ENCODE results near the gene INO80E. TPM values are rescaled to one million over a fixed set of nuclear protein-coding genes. Genes with fewer than 3 reads are reported as not detected.

INO80E gene
- total and polyA plus RNA-seq, 4 donors, result 8.0 to 24.8 (median 17.2) TPM

DNA sequence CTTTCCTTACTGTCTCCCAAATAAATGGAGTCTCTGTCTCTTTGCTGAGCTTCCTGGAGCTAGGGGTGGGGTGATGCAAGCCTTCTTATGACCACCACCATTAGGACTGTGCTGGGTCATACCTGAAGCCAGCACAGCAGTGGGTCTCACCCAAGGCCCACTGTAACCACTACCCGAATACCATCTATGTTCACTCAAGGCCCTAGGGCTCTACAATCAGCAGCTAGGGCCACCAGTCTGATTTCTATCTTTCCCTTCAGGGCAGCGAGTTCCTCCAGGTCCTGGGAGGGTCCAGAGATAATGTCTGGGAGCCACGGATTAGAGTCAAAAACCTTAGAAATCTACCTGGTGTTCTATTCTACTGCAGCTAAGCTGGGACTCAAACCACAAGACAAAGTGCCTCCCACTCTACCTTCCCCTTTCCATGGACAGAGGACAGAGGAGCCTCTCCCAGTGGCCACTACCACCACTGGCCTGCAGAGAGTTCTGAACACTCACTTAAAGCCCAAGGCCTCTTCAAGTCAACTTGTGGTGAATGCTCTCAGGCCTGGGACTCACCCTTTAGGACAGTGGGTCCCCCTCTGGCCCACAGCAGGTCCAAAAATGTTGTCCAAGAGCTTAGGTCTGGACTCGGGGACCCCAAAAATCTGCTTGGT lies 45.1 kb upstream of the INO80E start:
- no peaks in the 10 kb centered on the region for H3K4me1 ChIP-seq (ENCODE audit: control insufficient read depth in 4 of 4, insufficient read depth in 4 of 4, low read length in 3 of 4)
- TF ChIP-seq NR2F2 (IDR thresholded peaks at IDR 0.05), result no peak
- TF ChIP-seq YY1 (IDR thresholded peaks at IDR 0.05), result no peak
- TF ChIP-seq EGR1 (IDR thresholded peaks at IDR 0.05; ENCODE audit: low read depth in 2 of 2), result no peak
- TF ChIP-seq GABPA (IDR thresholded peaks at IDR 0.05 in 1 of 2, conservative IDR thresholded peaks at IDR 0.05 in 1 of 2), result no peak
- no peak for TF ChIP-seq HNF4A (conservative IDR thresholded peaks at IDR 0.05)
- TF ChIP-seq HNF4G (IDR thresholded peaks at IDR 0.05), result no peak
- TF ChIP-seq JUND (IDR thresholded peaks at IDR 0.05), result no peak
- TF ChIP-seq, protein P1, sequence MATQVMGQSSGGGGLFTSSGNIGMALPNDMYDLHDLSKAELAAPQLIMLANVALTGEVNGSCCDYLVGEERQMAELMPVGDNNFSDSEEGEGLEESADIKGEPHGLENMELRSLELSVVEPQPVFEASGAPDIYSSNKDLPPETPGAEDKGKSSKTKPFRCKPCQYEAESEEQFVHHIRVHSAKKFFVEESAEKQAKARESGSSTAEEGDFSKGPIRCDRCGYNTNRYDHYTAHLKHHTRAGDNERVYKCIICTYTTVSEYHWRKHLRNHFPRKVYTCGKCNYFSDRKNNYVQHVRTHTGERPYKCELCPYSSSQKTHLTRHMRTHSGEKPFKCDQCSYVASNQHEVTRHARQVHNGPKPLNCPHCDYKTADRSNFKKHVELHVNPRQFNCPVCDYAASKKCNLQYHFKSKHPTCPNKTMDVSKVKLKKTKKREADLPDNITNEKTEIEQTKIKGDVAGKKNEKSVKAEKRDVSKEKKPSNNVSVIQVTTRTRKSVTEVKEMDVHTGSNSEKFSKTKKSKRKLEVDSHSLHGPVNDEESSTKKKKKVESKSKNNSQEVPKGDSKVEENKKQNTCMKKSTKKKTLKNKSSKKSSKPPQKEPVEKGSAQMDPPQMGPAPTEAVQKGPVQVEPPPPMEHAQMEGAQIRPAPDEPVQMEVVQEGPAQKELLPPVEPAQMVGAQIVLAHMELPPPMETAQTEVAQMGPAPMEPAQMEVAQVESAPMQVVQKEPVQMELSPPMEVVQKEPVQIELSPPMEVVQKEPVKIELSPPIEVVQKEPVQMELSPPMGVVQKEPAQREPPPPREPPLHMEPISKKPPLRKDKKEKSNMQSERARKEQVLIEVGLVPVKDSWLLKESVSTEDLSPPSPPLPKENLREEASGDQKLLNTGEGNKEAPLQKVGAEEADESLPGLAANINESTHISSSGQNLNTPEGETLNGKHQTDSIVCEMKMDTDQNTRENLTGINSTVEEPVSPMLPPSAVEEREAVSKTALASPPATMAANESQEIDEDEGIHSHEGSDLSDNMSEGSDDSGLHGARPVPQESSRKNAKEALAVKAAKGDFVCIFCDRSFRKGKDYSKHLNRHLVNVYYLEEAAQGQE (IDR thresholded peaks at IDR 0.05), result no peak
- no peak for TF ChIP-seq FOXA1 (IDR thresholded peaks at IDR 0.05)
- TF ChIP-seq, protein P2, sequence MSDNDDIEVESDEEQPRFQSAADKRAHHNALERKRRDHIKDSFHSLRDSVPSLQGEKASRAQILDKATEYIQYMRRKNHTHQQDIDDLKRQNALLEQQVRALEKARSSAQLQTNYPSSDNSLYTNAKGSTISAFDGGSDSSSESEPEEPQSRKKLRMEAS (IDR thresholded peaks at IDR 0.05), result no peak
- TF ChIP-seq, protein P3, sequence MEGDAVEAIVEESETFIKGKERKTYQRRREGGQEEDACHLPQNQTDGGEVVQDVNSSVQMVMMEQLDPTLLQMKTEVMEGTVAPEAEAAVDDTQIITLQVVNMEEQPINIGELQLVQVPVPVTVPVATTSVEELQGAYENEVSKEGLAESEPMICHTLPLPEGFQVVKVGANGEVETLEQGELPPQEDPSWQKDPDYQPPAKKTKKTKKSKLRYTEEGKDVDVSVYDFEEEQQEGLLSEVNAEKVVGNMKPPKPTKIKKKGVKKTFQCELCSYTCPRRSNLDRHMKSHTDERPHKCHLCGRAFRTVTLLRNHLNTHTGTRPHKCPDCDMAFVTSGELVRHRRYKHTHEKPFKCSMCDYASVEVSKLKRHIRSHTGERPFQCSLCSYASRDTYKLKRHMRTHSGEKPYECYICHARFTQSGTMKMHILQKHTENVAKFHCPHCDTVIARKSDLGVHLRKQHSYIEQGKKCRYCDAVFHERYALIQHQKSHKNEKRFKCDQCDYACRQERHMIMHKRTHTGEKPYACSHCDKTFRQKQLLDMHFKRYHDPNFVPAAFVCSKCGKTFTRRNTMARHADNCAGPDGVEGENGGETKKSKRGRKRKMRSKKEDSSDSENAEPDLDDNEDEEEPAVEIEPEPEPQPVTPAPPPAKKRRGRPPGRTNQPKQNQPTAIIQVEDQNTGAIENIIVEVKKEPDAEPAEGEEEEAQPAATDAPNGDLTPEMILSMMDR (IDR thresholded peaks at IDR 0.05; ENCODE audit: low read depth, low read length, missing input control), result no peak
- TF ChIP-seq, protein P4, sequence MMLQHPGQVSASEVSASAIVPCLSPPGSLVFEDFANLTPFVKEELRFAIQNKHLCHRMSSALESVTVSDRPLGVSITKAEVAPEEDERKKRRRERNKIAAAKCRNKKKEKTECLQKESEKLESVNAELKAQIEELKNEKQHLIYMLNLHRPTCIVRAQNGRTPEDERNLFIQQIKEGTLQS (IDR thresholded peaks at IDR 0.05), result no peak
- no peak for TF ChIP-seq RXRA (IDR thresholded peaks at IDR 0.05)
- TF ChIP-seq TAF1 (conservative IDR thresholded peaks at IDR 0.05), result no peak
- TF ChIP-seq, protein P5, sequence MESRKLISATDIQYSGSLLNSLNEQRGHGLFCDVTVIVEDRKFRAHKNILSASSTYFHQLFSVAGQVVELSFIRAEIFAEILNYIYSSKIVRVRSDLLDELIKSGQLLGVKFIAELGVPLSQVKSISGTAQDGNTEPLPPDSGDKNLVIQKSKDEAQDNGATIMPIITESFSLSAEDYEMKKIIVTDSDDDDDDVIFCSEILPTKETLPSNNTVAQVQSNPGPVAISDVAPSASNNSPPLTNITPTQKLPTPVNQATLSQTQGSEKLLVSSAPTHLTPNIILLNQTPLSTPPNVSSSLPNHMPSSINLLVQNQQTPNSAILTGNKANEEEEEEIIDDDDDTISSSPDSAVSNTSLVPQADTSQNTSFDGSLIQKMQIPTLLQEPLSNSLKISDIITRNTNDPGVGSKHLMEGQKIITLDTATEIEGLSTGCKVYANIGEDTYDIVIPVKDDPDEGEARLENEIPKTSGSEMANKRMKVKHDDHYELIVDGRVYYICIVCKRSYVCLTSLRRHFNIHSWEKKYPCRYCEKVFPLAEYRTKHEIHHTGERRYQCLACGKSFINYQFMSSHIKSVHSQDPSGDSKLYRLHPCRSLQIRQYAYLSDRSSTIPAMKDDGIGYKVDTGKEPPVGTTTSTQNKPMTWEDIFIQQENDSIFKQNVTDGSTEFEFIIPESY (IDR thresholded peaks at IDR 0.05), result no peak
- TF ChIP-seq RAD21 (IDR thresholded peaks at IDR 0.05), result no peak
- TF ChIP-seq SP1 (IDR thresholded peaks at IDR 0.05), result no peak
- no peak for TF ChIP-seq FOXA2 (IDR thresholded peaks at IDR 0.05)
- DNase-seq (ENCODE audit: low spot score), result no peak
- no peaks in the 10 kb centered on the region for H3K9me3 ChIP-seq (ENCODE audit: control insufficient read depth in 4 of 4, low read length in 3 of 4)
- no peak overlapping the region for H3K4me3 ChIP-seq (ENCODE audit: low read depth in 1 of 3, low read length in 3 of 3)
- no peaks in the 10 kb centered on the region for H3K27me3 ChIP-seq (ENCODE audit: control insufficient read depth in 4 of 4, insufficient read depth in 4 of 4, low read length in 3 of 4)
- WGBS, result 90% methylated on average over 4 of the region's 4 CpGs
- no peak overlapping the region for H3K27ac ChIP-seq (ENCODE audit: low read depth in 1 of 2, low read length in 2 of 2)
- H3K36me3 ChIP-seq (ENCODE audit: control insufficient read depth in 4 of 4, insufficient read depth in 3 of 4, low read depth in 1 of 4, low read length in 3 of 4), result no peaks in the 10 kb centered on the region
- no peak overlapping the region for H3K9ac ChIP-seq (ENCODE audit: low read depth in 1 of 2, low read length in 2 of 2)

Data from liver (tissue), 9 donors.